GM18907 (cell line): ENCODE data around the gene LIX1L.

ENCODE experiments used
- ATAC-seq: cut with Tn5 transposase; IDR thresholded peaks from one replicate; pipeline ENCODE4 v1.9.1; 2021; ENCODE audit warnings: mild to moderate bottlenecking, moderate library complexity; ENCODE audit not compliant: unreplicated experiment

The LIX1L gene

DNA sequence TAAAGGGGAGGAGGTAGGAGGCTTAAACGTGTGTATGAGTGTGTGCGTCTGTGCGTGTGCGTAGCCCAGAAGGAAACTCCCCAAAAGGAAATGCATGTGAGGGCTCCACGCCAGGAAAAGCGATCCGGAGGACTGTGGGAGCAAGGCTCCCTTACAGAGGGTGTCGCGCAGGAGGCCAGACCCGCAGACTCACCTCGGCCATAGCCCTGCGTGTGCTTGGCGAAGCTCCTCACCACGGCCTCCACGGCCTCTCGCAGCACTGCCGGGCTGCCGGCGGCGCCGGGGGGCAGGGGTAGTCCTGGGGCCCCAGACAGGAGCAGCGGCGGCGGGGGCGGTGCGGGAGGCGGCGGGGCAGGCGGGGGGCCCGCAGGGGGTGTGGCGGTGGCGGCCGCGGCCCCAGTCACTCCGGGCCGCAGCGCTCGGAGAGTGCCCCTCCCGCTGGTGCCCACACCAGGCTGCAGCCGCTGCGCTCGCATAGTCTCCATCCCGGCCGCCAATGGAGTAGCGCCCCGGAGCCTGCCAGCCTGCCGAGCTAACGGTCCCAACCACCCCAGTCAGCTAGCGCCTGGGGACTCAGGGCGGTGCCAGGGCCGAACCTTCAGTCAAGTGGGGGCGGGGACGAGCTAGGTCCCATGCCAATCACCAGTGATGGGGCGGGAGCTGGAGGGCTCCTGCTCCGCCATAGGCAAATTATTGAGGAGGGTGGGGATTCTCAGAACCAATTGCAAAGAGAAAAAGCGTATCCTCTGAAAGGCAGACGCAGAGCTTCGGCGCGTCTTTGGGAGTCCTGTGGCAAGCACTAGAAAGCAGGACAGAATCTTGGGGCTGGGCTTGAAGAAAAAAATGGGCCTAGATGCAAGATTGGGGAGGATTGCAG, at the start of gene LIX1L:
Gene LIX1L (minus strand): TSS at position 575 of the 877 bp plus-strand sequence. CDS start 90 bp downstream, at position 485.
- ATAC-seq: peak; percentile 89

DNA sequence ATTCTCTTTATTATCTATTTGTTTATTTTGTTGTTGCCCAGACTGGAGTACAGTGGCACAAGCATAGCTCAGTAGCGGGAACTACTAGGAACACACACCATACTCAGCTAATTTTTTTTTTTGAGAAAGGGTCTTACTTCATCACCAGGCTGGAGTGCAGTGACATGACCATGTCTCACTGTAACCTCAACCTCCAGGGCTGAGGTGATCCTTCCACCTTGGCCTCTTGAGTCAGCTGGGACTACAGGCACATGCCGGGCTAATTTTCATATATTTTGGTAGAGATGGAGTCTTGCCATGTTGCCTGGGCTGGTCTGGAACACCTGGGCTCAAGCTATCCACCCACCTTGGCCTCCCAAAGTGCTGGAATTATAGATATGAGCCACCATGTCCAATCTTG, 43.9 kb upstream of the LIX1L start:
- no peak for ATAC-seq

DNA sequence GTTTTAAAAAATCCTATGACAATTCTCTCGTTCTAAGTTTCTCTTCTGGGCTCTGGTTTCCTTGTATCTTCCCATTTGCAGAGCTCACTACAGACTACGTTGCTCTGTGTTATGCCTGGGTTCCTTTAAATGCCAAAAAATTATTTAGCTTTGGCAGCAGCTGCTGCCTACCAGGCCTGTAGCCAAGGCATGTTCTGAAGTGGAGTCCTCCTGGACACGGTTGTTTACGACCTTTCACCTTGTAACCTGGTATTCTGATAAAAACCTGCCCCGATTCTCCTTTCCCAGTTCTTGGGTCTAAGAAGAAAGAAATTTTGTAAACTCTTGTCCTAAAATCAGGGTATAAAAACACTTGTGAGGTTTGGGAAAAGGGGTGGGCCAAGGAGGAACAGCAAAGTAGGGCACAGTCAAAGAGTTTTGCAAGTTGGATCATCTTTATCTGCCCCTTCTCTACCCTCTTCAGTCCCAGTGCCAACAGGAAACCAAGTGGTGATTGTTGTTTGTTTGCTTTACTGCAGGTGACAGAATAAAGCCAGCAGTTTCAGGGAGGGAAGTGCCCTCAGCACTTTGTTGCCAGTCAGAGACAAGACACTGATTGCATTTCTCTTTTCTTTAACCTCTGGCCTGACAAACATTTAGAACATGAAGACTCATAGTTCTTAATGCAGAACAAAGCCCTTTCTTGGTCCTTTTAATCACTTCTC, 41.7 kb upstream of the LIX1L start:
- ATAC-seq: no peak

DNA sequence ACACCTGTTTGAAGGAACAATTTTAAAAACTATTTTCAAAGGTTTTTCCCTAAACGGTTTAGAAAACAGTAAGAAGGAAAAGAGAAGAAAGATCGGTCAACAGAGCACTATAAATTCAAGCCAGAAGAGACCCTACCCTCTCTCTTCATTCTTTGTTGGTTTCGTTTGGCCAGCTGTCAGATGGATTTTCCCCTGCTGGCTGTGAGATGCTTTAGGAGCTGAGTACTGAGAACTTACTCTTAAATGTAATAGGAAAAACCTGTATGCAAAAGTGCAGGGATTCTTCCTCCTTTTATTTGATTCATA, 39.9 kb upstream of the LIX1L start:
- no peak for ATAC-seq

DNA sequence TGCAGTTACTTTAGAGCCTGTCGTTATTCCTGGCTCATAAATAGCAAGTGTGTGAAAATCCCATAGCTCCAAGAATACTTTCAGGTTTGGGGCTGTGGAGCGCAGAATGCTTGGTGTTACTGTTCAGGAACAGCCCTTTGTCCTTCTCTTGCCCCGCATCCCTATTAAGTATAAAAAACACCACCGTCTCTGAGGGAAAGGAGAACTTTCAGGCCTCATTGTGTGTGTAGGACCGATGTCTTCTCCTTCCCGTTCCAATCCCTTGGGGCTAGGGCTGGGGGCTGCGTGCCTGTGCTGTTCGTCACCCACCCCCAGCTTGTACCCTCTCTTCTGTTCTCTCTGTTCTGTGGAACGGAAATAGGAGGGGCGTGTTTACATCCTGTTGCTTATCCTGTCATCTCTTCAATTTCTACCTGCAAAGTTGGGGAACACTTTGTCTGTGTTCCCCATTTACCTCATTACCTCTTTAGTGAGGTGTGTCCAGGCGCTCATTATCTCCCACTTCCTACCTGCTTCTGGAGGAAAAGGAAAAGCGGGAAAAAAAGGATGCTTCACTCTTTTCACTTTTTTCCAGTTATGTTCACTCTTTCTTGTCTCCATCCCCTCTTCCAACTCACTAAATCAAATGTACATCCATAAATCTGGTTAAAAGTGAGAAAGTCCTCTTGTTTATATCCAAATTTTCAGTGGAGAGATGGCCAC, 39.4 kb upstream of the LIX1L start:
- ATAC-seq: peak; percentile 33

DNA sequence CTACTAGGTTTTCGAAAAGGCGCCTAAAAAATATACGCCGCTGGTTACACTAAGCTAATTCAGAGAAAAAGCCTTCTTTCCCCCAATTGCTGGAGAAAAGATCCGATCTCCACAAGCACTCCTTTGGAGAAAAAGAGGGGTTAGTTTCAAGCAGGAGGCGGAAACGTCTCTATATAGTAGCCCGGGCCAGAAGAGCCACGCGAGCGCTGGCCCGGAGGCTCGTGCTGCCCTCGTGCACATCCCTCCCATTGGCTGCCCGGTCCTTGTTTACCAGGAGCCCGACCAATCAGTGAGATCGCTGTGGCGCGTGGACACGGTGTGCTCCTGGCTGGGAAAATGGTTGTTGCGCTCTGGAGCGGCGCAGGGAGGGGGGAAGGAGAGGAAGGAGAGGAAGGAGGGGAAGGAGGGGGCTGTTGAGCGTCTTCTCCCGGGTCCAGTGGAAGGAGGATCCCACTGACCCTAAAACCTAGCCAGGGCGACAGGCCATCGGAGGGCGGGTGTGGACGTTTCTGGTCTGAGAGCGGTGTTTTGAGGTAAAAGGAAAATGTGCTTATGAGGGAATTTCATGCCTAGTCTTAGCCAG, 38.7 kb upstream of the LIX1L start, which contains the start of gene TXNIP:
Gene TXNIP (minus strand): TSS at position 147 of the 583 bp plus-strand sequence. CDS start 313 bp downstream, outside the sequence.
- peak; percentile 89 for ATAC-seq

DNA sequence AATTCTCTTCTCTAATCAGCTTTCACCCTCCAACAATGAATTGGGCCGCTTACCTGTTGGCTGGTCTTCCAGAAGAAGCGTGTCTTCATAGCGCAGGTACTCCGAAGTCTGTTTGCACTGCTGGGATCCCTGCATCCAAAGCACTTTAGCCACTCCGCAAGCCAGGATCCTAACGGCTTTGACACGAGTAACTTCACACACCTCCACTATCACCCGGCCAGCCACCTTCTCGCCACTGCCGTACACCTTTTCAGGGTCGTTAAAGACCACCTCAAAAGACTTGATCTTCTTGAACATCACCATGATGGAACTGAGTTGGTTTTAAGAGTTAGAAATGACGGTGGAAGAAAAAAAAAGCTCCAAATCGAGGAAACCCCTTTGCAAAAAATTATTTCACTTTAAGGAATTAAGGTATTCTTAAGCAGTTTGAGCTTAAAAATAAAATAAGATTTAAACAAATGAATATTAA, 38.2 kb upstream of the LIX1L start:
- ATAC-seq: no peak

DNA sequence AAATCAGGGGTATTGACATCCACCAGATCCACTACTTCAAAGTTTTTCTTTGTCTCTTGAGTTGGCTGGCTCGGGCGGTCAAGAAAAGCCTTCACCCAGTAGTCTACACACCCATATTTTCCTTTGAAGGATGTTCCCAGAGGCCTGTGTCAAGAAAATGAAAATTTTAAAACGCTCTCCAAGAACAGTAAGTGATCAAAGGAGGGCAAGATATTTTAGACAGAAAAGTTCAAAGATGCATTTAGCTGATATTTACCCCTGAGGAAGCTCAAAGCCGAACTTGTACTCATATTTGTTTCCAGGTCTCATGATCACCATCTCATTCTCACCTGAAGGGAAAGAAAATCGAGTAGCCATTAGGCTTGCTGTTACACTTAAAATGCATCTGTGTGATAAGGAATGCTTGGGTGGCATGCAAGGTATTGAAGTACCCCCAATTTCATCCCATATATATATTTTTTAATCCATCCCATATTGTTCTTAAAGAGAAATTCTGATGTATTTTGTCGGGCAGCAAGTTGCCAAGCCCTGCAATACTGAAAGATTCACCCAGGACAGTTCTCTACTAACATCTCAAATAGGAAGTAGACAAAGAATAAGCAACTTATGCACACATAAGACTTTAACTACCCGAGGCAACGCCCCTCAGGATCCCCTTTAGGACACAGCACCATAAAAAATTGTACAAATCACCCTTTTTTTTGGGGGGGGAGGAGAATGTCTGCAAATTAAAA, 37.5 kb upstream of the LIX1L start:
- no peak for ATAC-seq

DNA sequence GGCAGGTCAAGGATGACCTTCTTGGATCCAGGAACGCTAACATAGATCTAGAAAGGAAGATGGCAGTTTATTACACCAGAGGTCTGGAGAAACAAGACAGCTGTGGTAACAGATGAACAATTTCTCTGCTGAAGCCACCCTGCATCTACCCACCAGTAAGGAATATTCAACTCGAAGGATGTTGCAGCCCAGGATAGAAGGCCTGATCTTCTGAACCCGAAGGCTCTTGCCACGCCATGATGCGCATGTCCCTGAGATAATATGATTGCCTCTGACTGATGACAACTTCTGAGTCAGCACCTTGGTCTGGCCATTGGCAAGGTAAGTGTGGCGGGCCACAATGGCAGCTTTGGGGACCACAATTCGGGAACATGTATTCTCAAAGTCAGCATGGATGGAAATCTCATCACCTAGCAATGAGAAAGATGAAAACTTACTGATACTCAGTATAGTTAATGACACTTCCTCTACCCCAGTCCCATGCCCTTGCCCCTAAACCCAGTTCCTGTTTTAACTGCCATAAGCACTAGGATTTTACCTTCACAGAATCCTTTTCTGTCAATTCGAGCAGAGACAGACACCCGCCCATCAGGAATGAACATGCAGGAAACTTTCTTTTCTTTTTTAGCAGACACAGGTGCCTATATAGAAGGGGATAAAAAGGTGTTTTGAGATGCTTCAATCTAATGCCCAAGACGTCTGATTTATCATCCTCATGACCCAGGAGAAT, 36.7 kb upstream of the LIX1L start:
- no peak for ATAC-seq

DNA sequence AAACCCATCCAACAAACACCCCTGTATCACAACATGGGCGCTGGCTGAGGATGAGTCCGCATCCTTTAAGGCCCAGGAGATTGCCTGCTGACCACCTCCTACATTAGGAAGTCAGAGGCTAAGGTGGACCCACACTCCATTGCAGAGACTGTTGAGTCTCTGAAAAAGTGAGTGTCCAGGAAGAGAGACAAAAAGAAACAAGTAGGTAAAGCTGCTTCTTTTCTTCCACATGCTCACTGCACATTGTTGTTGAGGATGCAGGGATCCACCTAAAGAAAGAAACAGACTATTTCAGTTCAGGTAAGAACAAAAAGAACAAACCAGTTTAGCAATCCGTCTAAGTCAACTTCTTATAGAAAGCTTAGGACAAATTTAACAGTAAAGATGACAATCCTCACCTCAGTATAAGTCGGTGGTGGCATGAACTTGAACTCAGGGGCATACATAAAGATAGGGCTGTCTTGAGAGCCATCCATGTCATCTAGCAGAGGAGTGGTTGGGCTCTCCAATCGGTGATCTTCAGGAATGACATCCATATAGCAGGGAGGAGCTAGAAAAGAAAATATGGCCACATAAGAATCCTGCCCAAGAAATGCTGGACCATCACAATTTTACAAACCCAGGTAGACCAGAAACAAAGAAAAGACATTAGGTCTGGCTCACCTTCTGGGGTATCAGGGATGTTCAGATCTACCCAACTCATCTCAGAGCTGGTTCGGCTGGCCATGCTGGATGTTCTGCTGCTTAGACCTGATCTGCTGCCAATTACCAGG, 36.0 kb upstream of the LIX1L start:
- no peak for ATAC-seq

DNA sequence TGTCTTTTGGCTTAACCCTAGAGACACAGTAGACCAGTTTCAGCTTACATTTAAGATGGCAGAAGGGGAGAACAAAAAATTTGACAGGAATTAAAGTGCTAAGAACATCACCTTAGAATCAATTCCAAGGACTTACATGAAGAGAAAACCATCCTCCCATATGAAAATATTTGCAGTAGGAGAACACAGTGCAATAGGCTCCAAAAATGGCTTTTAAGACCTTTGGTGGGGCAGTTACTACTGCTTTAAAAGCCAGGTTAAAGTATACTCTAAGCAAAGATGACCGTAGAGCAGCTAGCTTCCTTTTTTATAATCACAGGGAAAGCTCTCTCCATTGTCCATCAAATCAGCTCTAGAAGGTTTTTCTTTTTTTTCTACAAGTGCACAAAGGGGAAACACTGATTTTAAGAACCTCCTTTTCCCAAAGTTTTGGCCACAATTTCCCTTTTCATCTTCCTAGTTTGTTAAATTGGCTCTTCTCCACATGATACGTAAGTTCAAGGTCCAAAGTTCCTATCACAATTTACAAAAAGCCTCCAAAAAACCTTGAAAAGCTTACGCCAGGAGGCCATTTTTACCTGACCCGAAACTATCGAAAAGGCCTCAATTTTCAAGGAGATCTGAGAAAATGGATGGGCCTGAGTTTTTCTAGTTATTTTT, 35.3 kb upstream of the LIX1L start:
- no peak for ATAC-seq

DNA sequence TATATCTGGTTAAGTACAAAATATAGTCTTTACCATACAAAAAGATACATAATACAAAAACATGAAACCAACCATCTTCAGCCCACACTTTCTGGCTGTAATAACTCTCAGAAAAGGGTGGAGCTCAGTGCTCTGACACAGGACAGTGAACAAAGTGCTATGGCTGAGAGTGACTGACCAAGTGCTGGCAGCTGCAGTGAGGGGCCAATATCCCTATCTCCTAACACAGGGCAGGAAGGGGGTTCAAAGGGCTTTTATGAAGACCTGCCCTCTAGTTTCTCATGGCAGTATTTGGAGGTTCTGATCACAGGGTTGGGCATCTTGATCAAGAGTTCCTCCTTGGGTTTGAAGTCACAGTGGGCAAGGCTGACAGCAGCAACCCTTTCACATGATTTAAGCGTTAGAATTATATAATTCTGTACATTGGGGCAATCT, 34.7 kb upstream of the LIX1L start:
- ATAC-seq: no peak

DNA sequence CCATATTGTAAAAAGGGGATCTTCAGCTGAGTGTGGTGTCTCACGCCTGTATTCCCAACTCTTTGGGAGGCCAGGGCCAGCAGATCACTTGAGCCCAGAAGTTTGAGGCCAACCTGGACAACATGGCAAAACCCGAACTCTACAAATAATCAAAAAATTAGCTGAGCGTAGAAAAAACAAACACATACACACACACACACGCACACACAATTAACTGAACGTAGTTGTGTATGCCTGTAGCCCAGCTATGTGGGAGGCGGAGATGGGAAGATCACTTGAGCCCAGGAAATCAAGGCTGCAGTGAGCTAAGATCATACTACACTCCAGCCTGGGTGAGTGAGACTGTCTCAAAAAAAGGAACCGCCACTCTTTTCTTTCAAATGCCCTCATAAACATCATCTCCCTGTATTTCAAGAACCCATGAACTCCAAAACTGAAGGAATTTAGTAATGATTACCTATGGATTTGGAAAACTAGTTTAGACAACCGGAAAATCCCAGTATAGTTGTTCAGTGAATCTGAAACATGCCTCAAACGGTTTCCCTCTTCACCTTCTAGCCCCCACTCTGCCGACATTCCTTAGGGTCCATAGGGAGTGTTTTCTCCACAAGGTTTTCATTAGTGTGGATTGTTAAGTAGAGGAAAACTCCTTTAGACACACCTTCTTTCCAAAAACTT, 34.1 kb upstream of the LIX1L start:
- ATAC-seq: no peak

DNA sequence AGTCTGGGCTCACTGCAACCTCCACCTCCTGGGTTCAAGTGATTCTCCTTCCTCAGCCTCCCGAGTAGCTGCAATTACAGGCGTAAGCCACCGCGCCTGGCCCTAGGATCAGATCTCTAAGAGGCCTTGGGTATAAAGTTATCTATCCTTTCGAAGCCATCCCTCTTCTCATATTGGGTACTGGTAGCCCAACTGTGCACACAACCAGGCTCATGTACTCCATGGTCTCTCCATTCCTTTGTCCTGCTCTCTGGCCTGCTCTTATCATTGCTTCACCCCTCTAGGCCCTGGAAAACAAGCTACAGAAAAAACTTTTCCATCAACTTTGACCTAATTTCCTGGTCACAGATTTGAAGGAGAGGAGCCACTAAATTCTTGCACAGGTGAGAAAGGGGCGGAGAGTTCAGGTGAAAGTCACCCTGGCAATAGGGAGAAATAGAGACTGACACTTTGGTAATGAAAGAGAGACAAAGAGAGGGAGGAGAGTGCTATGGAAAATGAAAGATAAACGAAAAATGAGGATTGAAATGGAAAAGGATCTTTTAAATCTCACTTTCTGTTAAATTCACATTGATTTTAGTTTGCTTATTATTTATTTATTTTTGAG, 32.5 kb upstream of the LIX1L start:
- ATAC-seq: no peak

DNA sequence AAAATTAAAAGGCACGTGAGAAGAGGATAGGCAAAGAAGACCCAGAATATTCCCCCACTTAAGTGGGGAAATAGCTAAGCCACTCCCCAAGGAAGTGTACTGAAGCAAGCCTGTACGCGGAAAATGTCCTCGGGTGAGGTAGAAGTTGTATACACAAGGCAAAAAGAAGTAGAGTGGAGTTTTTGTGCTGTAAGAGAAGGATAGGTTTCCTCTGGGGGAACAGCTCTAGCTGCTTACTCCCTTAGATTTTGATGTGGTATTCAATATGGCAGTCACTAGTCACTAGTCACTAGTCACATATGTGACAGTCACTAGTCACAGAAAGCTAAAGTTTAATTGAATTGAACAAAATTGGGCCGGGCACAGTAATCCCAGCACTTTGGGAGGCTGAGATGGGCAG, 31.0 kb upstream of the LIX1L start:
- no peak for ATAC-seq

DNA sequence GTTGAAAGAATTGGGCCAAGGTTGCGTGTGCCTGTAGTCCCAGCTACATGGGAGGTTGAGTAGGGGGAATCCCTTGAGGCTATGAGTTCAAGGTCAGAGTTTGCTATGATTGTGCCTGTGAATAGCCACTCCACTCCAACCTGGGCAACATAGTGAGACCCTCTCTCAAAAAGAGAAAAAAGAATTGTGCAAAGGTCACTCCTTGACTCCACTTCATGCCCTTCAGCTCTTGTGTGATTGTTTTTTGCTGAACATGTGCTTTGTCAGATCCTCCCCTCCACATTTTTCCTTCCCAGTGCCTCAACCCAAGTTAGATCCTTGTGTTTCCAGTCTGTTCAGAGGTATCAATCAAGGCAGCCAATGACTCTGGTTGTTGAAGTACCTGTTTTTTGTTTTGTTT, 30.1 kb upstream of the LIX1L start:
- ATAC-seq: no peak

DNA sequence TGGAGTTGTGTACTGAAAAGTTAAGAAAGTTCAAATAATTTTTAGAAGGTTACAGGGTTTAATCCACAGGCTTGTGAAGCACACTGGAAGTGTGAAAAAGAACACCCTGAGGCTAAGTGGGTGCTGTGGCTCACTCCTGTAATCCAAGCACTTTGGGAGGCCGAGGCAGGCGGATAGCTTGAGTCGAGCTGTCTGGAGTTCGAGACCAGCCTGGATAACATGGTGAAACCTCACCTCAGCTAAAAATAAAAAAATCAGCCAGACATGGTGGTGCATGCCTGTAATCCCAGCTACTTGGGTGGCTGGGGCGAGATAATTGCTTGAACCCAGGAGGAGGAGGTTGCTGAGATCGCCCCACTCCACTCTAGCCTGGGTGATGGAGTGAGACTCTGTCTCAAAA, 28.7 kb upstream of the LIX1L start:
- no peak for ATAC-seq
